Measurements from ENCODE around the gene ZBTB20. TPM values are rescaled to one million over a fixed set of nuclear protein-coding genes. Genes with fewer than 3 reads are reported as not detected.

Gene ZBTB20
- total and polyA plus RNA-seq, 8 donors = 0.15 to 149 (median 38.5) TPM

DNA sequence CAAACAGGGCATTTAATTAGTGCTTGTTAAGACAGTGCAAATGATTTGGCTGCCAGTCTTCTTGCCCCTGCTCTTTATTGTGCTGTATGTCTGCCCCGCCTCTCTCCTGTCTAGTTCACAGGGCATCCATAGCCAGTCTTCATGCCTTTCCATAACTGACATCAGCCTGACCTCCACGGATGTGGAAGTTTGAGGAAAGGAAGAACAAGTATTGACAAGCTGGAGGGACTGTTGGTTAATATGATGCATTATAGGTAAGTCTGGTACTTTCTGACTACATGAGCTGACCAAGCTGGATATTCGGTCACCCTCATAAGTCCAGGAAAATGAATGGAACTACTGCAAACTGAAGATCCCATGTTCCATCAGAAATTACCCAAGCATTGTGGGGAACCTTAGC lies 527.3 kb downstream of the ZBTB20 start:
- intact Hi-C loops (cut with DNase I; ENCODE audit: low total_unique reads) = no loop called here
- H3K27me3 ChIP-seq = no peaks in the 10 kb centered on the region
- no peaks in the 10 kb centered on the region for H3K9me3 ChIP-seq
- WGBS, 5 donors = 89 to 97% (median 95%) methylated on average over 3 of the region's 3 CpGs
- no peak overlapping the region for H3K27ac ChIP-seq
- DNase-seq = no peak
- H3K4me1 ChIP-seq = peaks cover 0 to 29% (median 16%) of the 10 kb centered on the region in 4 donors
- no peak overlapping the region for H3K4me3 ChIP-seq
- TF ChIP-seq EP300 (IDR thresholded peaks at IDR 0.05) (no peak), POLR2A (IDR thresholded peaks at IDR 0.05) (no peak)
- TF ChIP-seq, protein P1, sequence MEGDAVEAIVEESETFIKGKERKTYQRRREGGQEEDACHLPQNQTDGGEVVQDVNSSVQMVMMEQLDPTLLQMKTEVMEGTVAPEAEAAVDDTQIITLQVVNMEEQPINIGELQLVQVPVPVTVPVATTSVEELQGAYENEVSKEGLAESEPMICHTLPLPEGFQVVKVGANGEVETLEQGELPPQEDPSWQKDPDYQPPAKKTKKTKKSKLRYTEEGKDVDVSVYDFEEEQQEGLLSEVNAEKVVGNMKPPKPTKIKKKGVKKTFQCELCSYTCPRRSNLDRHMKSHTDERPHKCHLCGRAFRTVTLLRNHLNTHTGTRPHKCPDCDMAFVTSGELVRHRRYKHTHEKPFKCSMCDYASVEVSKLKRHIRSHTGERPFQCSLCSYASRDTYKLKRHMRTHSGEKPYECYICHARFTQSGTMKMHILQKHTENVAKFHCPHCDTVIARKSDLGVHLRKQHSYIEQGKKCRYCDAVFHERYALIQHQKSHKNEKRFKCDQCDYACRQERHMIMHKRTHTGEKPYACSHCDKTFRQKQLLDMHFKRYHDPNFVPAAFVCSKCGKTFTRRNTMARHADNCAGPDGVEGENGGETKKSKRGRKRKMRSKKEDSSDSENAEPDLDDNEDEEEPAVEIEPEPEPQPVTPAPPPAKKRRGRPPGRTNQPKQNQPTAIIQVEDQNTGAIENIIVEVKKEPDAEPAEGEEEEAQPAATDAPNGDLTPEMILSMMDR (IDR thresholded peaks at IDR 0.05) = no peak
- no peaks in the 10 kb centered on the region for H3K36me3 ChIP-seq

DNA sequence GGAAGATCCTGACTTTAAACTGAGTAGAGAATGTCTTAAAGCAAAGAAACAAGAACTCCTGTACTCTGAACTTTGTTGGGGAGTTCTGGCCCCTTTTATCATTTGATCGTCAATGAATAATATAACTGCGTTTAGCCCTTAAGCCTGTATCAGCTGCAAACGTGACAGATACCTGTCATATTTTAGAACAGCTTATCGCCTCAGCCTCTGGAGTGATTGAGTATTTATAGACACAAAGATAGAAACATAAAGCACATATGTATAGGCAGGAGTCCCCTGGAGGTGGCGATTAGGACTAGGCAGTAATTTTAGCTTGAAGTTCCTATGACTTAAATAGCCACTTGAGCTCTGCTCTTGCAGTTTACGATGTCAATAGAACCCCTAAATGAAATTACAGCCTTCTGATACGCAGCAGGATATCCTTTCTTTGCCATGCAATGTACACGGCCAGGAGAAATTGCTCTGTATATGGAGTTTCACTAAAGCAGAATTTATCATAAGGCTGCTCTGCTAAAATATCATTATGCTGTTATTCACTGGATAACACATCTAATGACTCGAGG lies 531.5 kb downstream of the ZBTB20 start:
- H3K27me3 ChIP-seq = no peaks in the 10 kb centered on the region
- TF ChIP-seq, protein P1 (IDR thresholded peaks at IDR 0.05) = no peak
- TF ChIP-seq POLR2AphosphoS5 (IDR thresholded peaks at IDR 0.05) = no peak
- no peak for TF ChIP-seq EP300 (IDR thresholded peaks at IDR 0.05)
- TF ChIP-seq POLR2A (IDR thresholded peaks at IDR 0.05) = no peak
- WGBS, 5 donors = 76 to 90% (median 83%) methylated on average over 9 of the region's 9 CpGs
- DNase-seq = no peak
- H3K4me3 ChIP-seq = no peak overlapping the region
- H3K36me3 ChIP-seq = no peaks in the 10 kb centered on the region
- intact Hi-C loops (cut with DNase I; ENCODE audit: low total_unique reads) = no loop called here
- no peak overlapping the region for H3K27ac ChIP-seq
- H3K4me1 ChIP-seq = no peaks in the 10 kb centered on the region
- no peaks in the 10 kb centered on the region for H3K9me3 ChIP-seq

DNA sequence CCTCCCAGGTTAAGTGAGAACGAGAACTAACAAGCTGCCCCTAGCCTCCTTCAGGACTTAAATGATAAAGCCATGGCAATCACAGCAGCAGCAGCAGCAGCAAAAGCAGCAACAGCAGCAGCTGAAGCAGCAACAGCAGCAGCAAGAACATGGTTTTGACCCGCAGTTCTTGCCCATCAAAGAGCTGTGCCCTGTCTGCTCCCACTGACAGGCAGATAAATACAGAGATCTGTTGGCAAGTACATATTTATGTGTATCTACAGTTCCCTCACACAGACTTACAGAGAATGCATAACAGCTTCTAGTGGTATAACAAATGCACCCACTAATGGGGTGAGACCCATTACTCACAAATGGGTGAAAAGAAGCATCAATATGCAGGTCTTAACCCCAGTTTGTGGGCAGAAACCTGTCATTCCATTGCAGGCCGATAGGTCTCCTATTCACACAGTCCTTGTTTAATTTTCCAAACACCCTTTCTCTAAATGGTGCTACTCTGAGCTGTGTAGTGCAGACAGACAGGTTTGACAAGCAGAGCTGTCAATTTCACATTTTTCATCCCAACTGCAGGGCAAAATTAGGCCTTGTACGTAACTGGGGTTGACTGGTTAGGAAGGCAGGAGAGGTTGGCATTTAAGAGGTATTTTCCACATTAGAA lies 537.0 kb downstream of the ZBTB20 start:
- no peaks in the 10 kb centered on the region for H3K27me3 ChIP-seq
- no peak for DNase-seq
- H3K36me3 ChIP-seq = no peaks in the 10 kb centered on the region
- H3K27ac ChIP-seq = no peak overlapping the region
- 59 to 83% (median 74%) methylated on average over 4 of the region's 4 CpGs for WGBS, 5 donors
- no peak for TF ChIP-seq POLR2A (IDR thresholded peaks at IDR 0.05)
- TF ChIP-seq, protein P1 (IDR thresholded peaks at IDR 0.05) = no peak
- TF ChIP-seq POLR2AphosphoS5 (IDR thresholded peaks at IDR 0.05) = no peak
- TF ChIP-seq EP300 (IDR thresholded peaks at IDR 0.05) = no peak
- H3K4me3 ChIP-seq = no peak overlapping the region
- intact Hi-C loops (cut with DNase I; ENCODE audit: low total_unique reads) = no loop called here
- H3K4me1 ChIP-seq = peaks cover 0 to 20% (median 0%) of the 10 kb centered on the region in 4 donors
- H3K9me3 ChIP-seq = no peaks in the 10 kb centered on the region

DNA sequence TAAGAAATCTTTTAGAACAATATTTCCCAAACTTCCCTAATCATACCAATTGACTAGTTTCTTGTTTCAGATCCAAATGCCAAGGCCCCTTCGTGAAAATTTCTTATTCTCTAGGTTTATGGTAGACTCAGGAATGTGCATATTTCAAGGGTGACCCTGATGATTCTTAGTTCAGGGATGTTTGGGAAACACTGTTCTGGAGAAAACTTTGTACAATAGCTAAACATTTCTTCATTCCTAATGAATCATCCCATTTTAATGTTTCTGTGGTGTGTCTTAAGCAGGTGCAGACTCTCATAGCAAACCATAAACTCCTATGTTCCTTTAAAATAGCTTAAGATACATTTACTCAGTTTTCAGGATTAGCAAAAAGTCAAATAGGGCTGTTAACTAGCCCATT lies 538.8 kb downstream of the ZBTB20 start:
- no peak overlapping the region for H3K4me3 ChIP-seq
- DNase-seq = no peak
- H3K9me3 ChIP-seq = no peaks in the 10 kb centered on the region
- intact Hi-C loops (cut with DNase I; ENCODE audit: low total_unique reads) = no loop called here
- H3K27ac ChIP-seq = no peak overlapping the region
- H3K36me3 ChIP-seq = no peaks in the 10 kb centered on the region
- TF ChIP-seq POLR2AphosphoS5 (IDR thresholded peaks at IDR 0.05) (no peak), POLR2A (IDR thresholded peaks at IDR 0.05) (no peak)
- TF ChIP-seq, protein P1 (IDR thresholded peaks at IDR 0.05) = no peak
- H3K27me3 ChIP-seq = no peaks in the 10 kb centered on the region
- H3K4me1 ChIP-seq = peaks cover 0 to 20% (median 0%) of the 10 kb centered on the region in 4 donors
- 76 to 88% (median 86%) methylated on average over 1 of the region's 1 CpG for WGBS, 5 donors

Data from stomach (tissue), 9 donors.